NT2/D1 (cell line): ENCODE results near the gene FCRL5.

Experiments
- DNase-seq: peaks from one replicate; pipeline ENCODE4 v3.0.0-alpha.2; 2011; ENCODE audit warnings: low read depth, low spot score
- H3K27me3 ChIP-seq: 2 replicates; pipeline ENCODE4 v1.6.0; 2011; ENCODE audit warnings: mild to moderate bottlenecking; ENCODE audit not compliant: insufficient read length, insufficient read depth
- H3K36me3 ChIP-seq: 2 replicates; pipeline ENCODE4 v1.6.1; 2011; ENCODE audit warnings: mild to moderate bottlenecking, low read length, mixed read lengths; ENCODE audit not compliant: insufficient read depth, insufficient read length
- H3K4me1 ChIP-seq: 2 replicates; pipeline ENCODE4 v1.5.1; 2011; ENCODE audit not compliant: insufficient read depth, insufficient read length
- H3K4me3 ChIP-seq: 2 replicates; pipeline ENCODE4 v1.5.1; 2011; ENCODE audit warnings: low read depth; ENCODE audit not compliant: insufficient read length
- H3K9ac ChIP-seq: 2 replicates; pipeline ENCODE4 v1.6.0; 2011; ENCODE audit warnings: low read depth; ENCODE audit not compliant: insufficient read length
- H3K9me3 ChIP-seq: 2 replicates; pipeline ENCODE4 v1.5.1; 2011; ENCODE audit warnings: mild to moderate bottlenecking, low read length; ENCODE audit not compliant: insufficient read depth
- SUZ12 ChIP-seq: IDR thresholded peaks from 2 replicates; pipeline ENCODE4 v1.6.1; 2011; ENCODE audit not compliant: insufficient read length, insufficient read depth; ENCODE audit errors: extremely low read depth
- YY1 ChIP-seq: IDR thresholded peaks from 2 replicates; pipeline ENCODE4 v1.6.1; 2011; ENCODE audit not compliant: insufficient read length, insufficient read depth
- ZNF274 ChIP-seq: IDR thresholded peaks from 2 replicates; pipeline ENCODE4 v1.6.1; 2011; ENCODE audit warnings: mild to moderate bottlenecking, low read depth, low read length

The FCRL5 gene

GRCh38 chr1:157477419-157477818 is 74.9 kb downstream of the FCRL5 start:
- no peaks in the 10 kb centered on the region for H3K27me3 ChIP-seq
- H3K4me3 ChIP-seq: no peak overlapping the region
- H3K9me3 ChIP-seq: peaks cover 31% of the 10 kb centered on the region
- no peak overlapping the region for H3K9ac ChIP-seq
- H3K4me1 ChIP-seq: peaks cover 2% of the 10 kb centered on the region
- no peak for DNase-seq
- H3K36me3 ChIP-seq: no peaks in the 10 kb centered on the region
- TF ChIP-seq SUZ12 (no peak), YY1 (no peak), ZNF274 (no peak)

GRCh38 chr1:157472959-157473358 is 79.4 kb downstream of the FCRL5 start:
- no peak for TF ChIP-seq SUZ12
- TF ChIP-seq ZNF274: no peak
- TF ChIP-seq YY1: no peak
- H3K4me1 ChIP-seq: peaks cover 6% of the 10 kb centered on the region
- no peaks in the 10 kb centered on the region for H3K36me3 ChIP-seq
- no peaks in the 10 kb centered on the region for H3K27me3 ChIP-seq
- H3K9ac ChIP-seq: no peak overlapping the region
- H3K9me3 ChIP-seq: peaks cover 18% of the 10 kb centered on the region
- no peak overlapping the region for H3K4me3 ChIP-seq
- DNase-seq: no peak

GRCh38 chr1:157472056-157472701 is 80.1 kb downstream of the FCRL5 start:
- TF ChIP-seq SUZ12: no peak
- no peak for TF ChIP-seq ZNF274
- TF ChIP-seq YY1: no peak
- peaks cover 6% of the 10 kb centered on the region for H3K4me1 ChIP-seq
- H3K9ac ChIP-seq: no peak overlapping the region
- no peak for DNase-seq
- no peak overlapping the region for H3K4me3 ChIP-seq
- H3K27me3 ChIP-seq: no peaks in the 10 kb centered on the region
- no peaks in the 10 kb centered on the region for H3K36me3 ChIP-seq
- H3K9me3 ChIP-seq: peaks cover 17% of the 10 kb centered on the region; the same call in 1 of the 2 replicates

- TF ChIP-seq ZNF274 (no peak), YY1 (no peak), SUZ12 (no peak)
- no peak for DNase-seq
- Histone ChIP-seq H3K4me3 (no peak overlapping the region), H3K4me1 (peaks cover 6% of the 10 kb centered on the region), H3K27me3 (no peaks in the 10 kb centered on the region), H3K9ac (no peak overlapping the region), H3K36me3 (no peaks in the 10 kb centered on the region), H3K9me3 (peaks cover 14% of the 10 kb centered on the region; the same call in 1 of the 2 replicates)
Measured at GRCh38 chr1:157471531-157471930, 80.8 kb downstream of the FCRL5 start.

- Histone ChIP-seq H3K9me3 (no peaks in the 10 kb centered on the region), H3K9ac (no peak overlapping the region), H3K4me1 (peaks cover 6% of the 10 kb centered on the region), H3K36me3 (no peaks in the 10 kb centered on the region), H3K4me3 (no peak overlapping the region), H3K27me3 (no peaks in the 10 kb centered on the region)
- no peak for TF ChIP-seq YY1
- no peak for DNase-seq
Measured at GRCh38 chr1:157469752-157470675, 82.3 kb downstream of the FCRL5 start.

- DNase-seq: no peak
- H3K27me3 ChIP-seq: no peaks in the 10 kb centered on the region
- TF ChIP-seq YY1: no peak
- no peak for TF ChIP-seq ZNF274
- TF ChIP-seq SUZ12: no peak
- no peak overlapping the region for H3K4me3 ChIP-seq
- H3K9ac ChIP-seq: no peak overlapping the region
- peaks cover 6% of the 10 kb centered on the region for H3K4me1 ChIP-seq
- no peaks in the 10 kb centered on the region for H3K9me3 ChIP-seq
- no peaks in the 10 kb centered on the region for H3K36me3 ChIP-seq
Measured at GRCh38 chr1:157469300-157469699, 83.0 kb downstream of the FCRL5 start.

GRCh38 chr1:157466011-157466410 is 86.3 kb downstream of the FCRL5 start:
- TF ChIP-seq ZNF274 (no peak), YY1 (no peak), SUZ12 (no peak)
- Histone ChIP-seq H3K4me1 (peaks cover 3% of the 10 kb centered on the region), H3K9ac (no peak overlapping the region), H3K36me3 (no peaks in the 10 kb centered on the region), H3K4me3 (no peak overlapping the region), H3K9me3 (no peaks in the 10 kb centered on the region), H3K27me3 (no peaks in the 10 kb centered on the region)
- DNase-seq: no peak
